A673 (cell line): ENCODE measurements around the gene FHL1. TPM values are rescaled to one million over a fixed set of nuclear protein-coding genes. Genes with fewer than 3 reads are reported as not detected.

Source experiments
- BruUV-seq: library from RNA; stranded (reverse); fragments of 400-500 nt; replicated peaks from 2 replicates; lab custom pipeline; 2021; lab: Mats Ljungman, UMichigan
- CTCF ChIA-PET: fragments of 300-600 bp; sonication (Branson Sonifier 250); formaldehyde crosslinking; loops from one replicate; lab custom pipeline; 2022; ENCODE audit warnings: antibody characterized with exemption; lab: Charles Lee
- POLR2A ChIA-PET: fragments of 300-600 bp; sonication (Branson Sonifier 250); formaldehyde crosslinking; loops from one replicate; lab custom pipeline; 2022; ENCODE audit warnings: antibody characterized with exemption; ENCODE audit not compliant: low non-redundant PET; lab: Charles Lee
- DNase-seq: peaks from one replicate; pipeline ENCODE4 v3.0.0-alpha.2; 2015; ENCODE audit warnings: low spot score
- H3K27ac ChIP-seq: fragments of 200-600 bp; sonication (generic); 2 replicates; pipeline ENCODE4 v1.5.1; 2016; ENCODE audit warnings: mixed run types, low read depth, mild to moderate bottlenecking, mixed read lengths, antibody characterized with exemption, low read length; ENCODE audit not compliant: poor library complexity, severe bottlenecking
- H3K27me3 ChIP-seq: fragments of 200-600 bp; sonication (generic); replicated peaks from 2 replicates; pipeline ENCODE4 v1.6.1; 2017; ENCODE audit warnings: mixed run types, low read depth, mild to moderate bottlenecking, mixed read lengths, antibody characterized with exemption, low read length; ENCODE audit not compliant: insufficient read depth, poor library complexity
- H3K36me3 ChIP-seq: fragments of 200-600 bp; sonication (generic); 2 replicates; pipeline ENCODE4 v1.6.1; 2016; ENCODE audit warnings: mixed run types, mild to moderate bottlenecking, mixed read lengths, antibody characterized with exemption, low read length; ENCODE audit not compliant: insufficient read depth, poor library complexity, severe bottlenecking
- H3K4me1 ChIP-seq: fragments of 200-600 bp; sonication (generic); 2 replicates; pipeline ENCODE4 v1.6.1; 2017; ENCODE audit warnings: mixed run types, mild to moderate bottlenecking, mixed read lengths, antibody characterized with exemption, low read length; ENCODE audit not compliant: insufficient read depth, poor library complexity, severe bottlenecking
- H3K4me3 ChIP-seq: fragments of 200-600 bp; sonication (generic); 2 replicates; pipeline ENCODE4 v1.5.1; 2016; ENCODE audit warnings: low read depth, mixed run types, mild to moderate bottlenecking, mixed read lengths, low read length; ENCODE audit not compliant: poor library complexity, severe bottlenecking
- H3K9me3 ChIP-seq: fragments of 200-600 bp; sonication (generic); 2 replicates; pipeline ENCODE4 v1.6.1; 2016; ENCODE audit warnings: mixed run types, low read depth, mild to moderate bottlenecking, mixed read lengths, antibody characterized with exemption, low read length; ENCODE audit not compliant: poor library complexity, severe bottlenecking
- CTCF ChIP-seq: fragments of 300-800, 200-600 bp; sonication (generic); conservative IDR thresholded peaks from 2 replicates; pipeline ENCODE4 v1.5.1; 2017; ENCODE audit warnings: low read depth, mild to moderate bottlenecking, antibody characterized with exemption, low read length, moderate library complexity, mixed read lengths
- EZH2 ChIP-seq: fragments of 200-600 bp; sonication (generic); IDR thresholded peaks from 2 replicates; pipeline ENCODE4 v1.6.1; 2017; ENCODE audit warnings: borderline replicate concordance, low read depth, mild to moderate bottlenecking, mixed read lengths, antibody characterized with exemption, low read length; ENCODE audit not compliant: poor library complexity, severe bottlenecking
- intact Hi-C: fragments of 100-400 bp; cut with micrococcal nuclease; formaldehyde crosslinking; loops from one replicate; pipeline ENCODE4 v1.10.0; 2022; ENCODE audit not compliant: unreplicated experiment
- total RNA-seq: library from RNA; stranded (reverse); gene quantifications from 2 replicates; pipeline ENCODE4 v1.2.3, GENCODE V29; 2021

FHL1 gene
- total RNA-seq, 1 experiment from 2014 or later, result 14.9 TPM

GRCh38 chrX:136143711-136144110 lies 3.6 kb upstream of the FHL1 start:
- no peak for DNase-seq
- no peak for TF ChIP-seq EZH2
- no peaks in the 10 kb centered on the region for H3K36me3 ChIP-seq
- CTCF ChIA-PET, result no interaction called here
- no peak overlapping the region for H3K27ac ChIP-seq
- no peaks in the 10 kb centered on the region for H3K27me3 ChIP-seq
- no TSS peak for BruUV-seq
- H3K4me1 ChIP-seq, result peaks cover 6% of the 10 kb centered on the region
- H3K9me3 ChIP-seq, result no peaks in the 10 kb centered on the region
- POLR2A ChIA-PET, result no interaction called here
- intact Hi-C loops, result no loop called here
- H3K4me3 ChIP-seq, result no peak overlapping the region

DNA sequence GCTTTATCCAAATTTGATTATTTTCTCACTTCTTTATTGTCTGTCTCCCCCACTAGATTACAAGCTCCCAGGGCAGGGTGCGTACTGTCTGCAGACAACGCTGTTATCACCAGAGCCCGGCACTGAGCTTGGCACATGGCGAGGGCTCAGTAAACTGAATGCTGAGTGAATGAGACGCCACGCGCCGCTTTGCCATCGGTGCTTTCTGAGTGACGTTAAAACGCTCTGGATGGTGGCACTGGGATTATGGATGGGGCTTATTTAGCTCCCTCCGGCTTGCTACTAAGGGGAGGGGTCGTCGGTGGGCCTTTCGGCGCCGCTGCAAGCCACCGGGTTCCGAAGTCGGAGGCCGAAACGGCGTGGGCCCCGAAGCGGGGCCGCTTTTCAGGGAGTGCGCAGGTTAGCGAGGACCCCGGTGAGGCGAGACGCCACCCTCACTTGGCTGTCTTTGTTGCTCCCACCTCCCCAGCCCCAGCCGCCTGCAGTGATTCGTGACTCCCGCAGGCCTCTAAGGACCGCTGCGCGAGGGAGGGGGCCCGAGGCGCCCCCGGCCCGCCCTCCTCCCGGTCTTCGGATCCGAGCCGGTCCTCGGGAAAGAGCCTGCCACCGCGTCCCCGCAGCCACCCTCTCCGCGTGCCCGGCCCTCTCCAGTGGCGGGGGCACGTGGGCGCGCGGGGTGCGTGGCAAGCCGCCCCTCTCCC lies 569 bp upstream of the FHL1 start:
- DNase-seq, result no peak
- TF ChIP-seq CTCF (no peak), EZH2 (no peak)
- BruUV-seq, result no TSS peak
- Histone ChIP-seq H3K27me3 (no peaks in the 10 kb centered on the region), H3K4me3 (peak overlapping the region; percentile 58), H3K36me3 (no peaks in the 10 kb centered on the region), H3K27ac (peak overlapping the region; percentile 30), H3K9me3 (no peaks in the 10 kb centered on the region), H3K4me1 (peaks cover 6% of the 10 kb centered on the region)
- ChIA-PET CTCF (no interaction called here), POLR2A (no interaction called here)
- intact Hi-C loops, result no loop called here

GRCh38 chrX:136147976-136148375 lies 643 bp downstream of the FHL1 start:
- Histone ChIP-seq H3K4me1 (peaks cover 6% of the 10 kb centered on the region), H3K27me3 (no peaks in the 10 kb centered on the region), H3K9me3 (no peaks in the 10 kb centered on the region), H3K36me3 (no peaks in the 10 kb centered on the region), H3K27ac (no peak overlapping the region), H3K4me3 (peak overlapping the region; percentile 58)
- intact Hi-C loops, result no loop called here
- BruUV-seq, result no TSS peak
- POLR2A ChIA-PET, result no interaction called here
- no peak for DNase-seq
- CTCF ChIA-PET, result no interaction called here
- TF ChIP-seq CTCF, result no peak
- TF ChIP-seq EZH2, result no peak

- no TSS peak for BruUV-seq
- Histone ChIP-seq H3K9me3 (no peaks in the 10 kb centered on the region), H3K4me3 (no peak overlapping the region), H3K4me1 (peaks cover 6% of the 10 kb centered on the region), H3K27me3 (no peaks in the 10 kb centered on the region), H3K36me3 (no peaks in the 10 kb centered on the region), H3K27ac (no peak overlapping the region)
- TF ChIP-seq EZH2 (no peak), CTCF (no peak)
- CTCF ChIA-PET, result no interaction called here
- intact Hi-C loops, result no loop called here
- DNase-seq, result no peak
- POLR2A ChIA-PET, result no interaction called here
These were observed 1.1 kb downstream of the FHL1 start for GRCh38 chrX:136148391-136148790.
